ENCODE data around the gene TMEM176A. TPM values are rescaled to one million over a fixed set of nuclear protein-coding genes. Genes with fewer than 3 reads are reported as not detected.

Gene TMEM176A
- total and polyA plus RNA-seq, 3 donors from 2014 or later: 1.6 to 34.7 (median 4.2) TPM

GRCh38 chr7:150838965-150839650 lies 38.5 kb downstream of the TMEM176A start:
- Histone ChIP-seq H3K4me3 (no peak overlapping the region), H3K36me3 (ENCODE audit: low read depth, missing control alignments) (no peaks in the 10 kb centered on the region), H3K9me3 (no peaks in the 10 kb centered on the region), H3K27me3 (no peaks in the 10 kb centered on the region), H3K4me1 (no peaks in the 10 kb centered on the region), H3K27ac (no peak overlapping the region)
- peak; percentile 53 for DNase-seq
- intact Hi-C loops (cut with DNase I; ENCODE audit: low total_unique reads): no loop called here
- TF ChIP-seq POLR2A (IDR thresholded peaks at IDR 0.05) (no peak), CTCF (IDR thresholded peaks at IDR 0.05) (no peak)
- 43 to 51% methylated on average over 7 of the region's 7 CpGs for WGBS, 2 donors

GRCh38 chr7:150842018-150842417 lies 41.4 kb downstream of the TMEM176A start:
- no peaks in the 10 kb centered on the region for H3K27me3 ChIP-seq
- DNase-seq: no peak
- WGBS, 2 donors: 95 to 100% methylated on average over 2 to 3 of the region's 3 CpGs
- H3K9me3 ChIP-seq: no peaks in the 10 kb centered on the region
- intact Hi-C loops (cut with DNase I; ENCODE audit: low total_unique reads): no loop called here
- no peaks in the 10 kb centered on the region for H3K4me1 ChIP-seq
- no peak for TF ChIP-seq CTCF (IDR thresholded peaks at IDR 0.05)
- H3K27ac ChIP-seq: no peak overlapping the region
- H3K4me3 ChIP-seq: no peak overlapping the region
- no peaks in the 10 kb centered on the region for H3K36me3 ChIP-seq (ENCODE audit: low read depth, missing control alignments)

GRCh38 chr7:150842716-150843115 lies 42.1 kb downstream of the TMEM176A start:
- WGBS, 2 donors: 94 to 96% methylated on average over 3 to 4 of the region's 4 CpGs
- Histone ChIP-seq H3K27ac (no peak overlapping the region), H3K36me3 (ENCODE audit: low read depth, missing control alignments) (no peaks in the 10 kb centered on the region), H3K27me3 (no peaks in the 10 kb centered on the region), H3K4me1 (no peaks in the 10 kb centered on the region), H3K4me3 (no peak overlapping the region), H3K9me3 (no peaks in the 10 kb centered on the region)
- no peak for DNase-seq
- intact Hi-C loops (cut with DNase I; ENCODE audit: low total_unique reads): no loop called here
- TF ChIP-seq POLR2A (IDR thresholded peaks at IDR 0.05) (no peak), CTCF (IDR thresholded peaks at IDR 0.05) (no peak)

GRCh38 chr7:150845421-150845861 lies 44.9 kb downstream of the TMEM176A start:
- Histone ChIP-seq H3K27ac (no peak overlapping the region), H3K4me1 (no peaks in the 10 kb centered on the region), H3K4me3 (no peak overlapping the region), H3K27me3 (no peaks in the 10 kb centered on the region), H3K9me3 (no peaks in the 10 kb centered on the region), H3K36me3 (ENCODE audit: low read depth, missing control alignments) (no peaks in the 10 kb centered on the region)
- intact Hi-C loops (cut with DNase I; ENCODE audit: low total_unique reads): no loop called here
- no peak for DNase-seq
- TF ChIP-seq POLR2A (IDR thresholded peaks at IDR 0.05) (no peak), CTCF (IDR thresholded peaks at IDR 0.05) (no peak)
- WGBS, 2 donors: 18 to 24% methylated on average over 4 of the region's 4 CpGs
